AG04450 (cell line): ENCODE measurements around the gene OSBP2. TPM values are rescaled to one million over a fixed set of nuclear protein-coding genes. Genes with fewer than 3 reads are reported as not detected.

ENCODE experiments used
- CTCF ChIA-PET: fragments of 300-600, 350-600 bp; formaldehyde crosslinking; extraction: SDS; loops from one replicate; lab custom pipeline; 2022; ENCODE audit warnings: antibody characterized with exemption, inconsistent platforms; lab: Charles Lee
- POLR2A ChIA-PET: fragments of 350-600 bp; formaldehyde crosslinking; extraction: SDS; loops from one replicate; lab custom pipeline; 2021; ENCODE audit warnings: antibody characterized with exemption, inconsistent platforms; lab: Yijun Ruan, JAX
- DNase-seq: peaks from one replicate; pipeline ENCODE4 v3.0.0-alpha.2; 2011; ENCODE audit warnings: low read depth, low spot score
- H3K27ac ChIP-seq: one replicate; pipeline ENCODE4 v1.5.1; 2012; ENCODE audit warnings: low read depth, low read length, control low read depth
- H3K27me3 ChIP-seq: one replicate; pipeline ENCODE4 v1.6.0; 2012; ENCODE audit warnings: low read length; ENCODE audit not compliant: control insufficient read depth, insufficient read depth
- H3K4me3 ChIP-seq: 2 replicates; pipeline ENCODE4 v1.5.1; 2011; ENCODE audit warnings: mild to moderate bottlenecking, low read depth, low read length, control low read depth
- H3K9me3 ChIP-seq: 2 replicates; pipeline ENCODE4 v1.5.1; 2012; ENCODE audit warnings: low read length; ENCODE audit not compliant: control insufficient read depth, insufficient read depth
- CTCF ChIP-seq: IDR thresholded peaks from 2 replicates; pipeline ENCODE4 v1.5.1; 2011; ENCODE audit warnings: low read depth, low read length, control low read depth, inconsistent platforms
- polyA plus RNA-seq: library from polyadenylated mRNA; depleted of rRNA; stranded (reverse); fragments of >200 nt; gene quantifications from 2 replicates; pipeline ENCODE4 v1.2.3, GENCODE V29; 2011

Gene OSBP2
- polyA plus RNA-seq, 1 experiment = 1.8 TPM

- no peak for DNase-seq
- Histone ChIP-seq H3K27me3 (peaks cover 3% of the 10 kb centered on the region), H3K9me3 (no peaks in the 10 kb centered on the region), H3K4me3 (no peak overlapping the region), H3K27ac (no peak overlapping the region)
- ChIA-PET CTCF (interaction anchor here (0.5 to 0.7 kb wide), 2 partner anchors 17 to 19 kb away, joined by 3 to 4 read pairs; no protein-coding TSS in a partner anchor), POLR2A (no interaction called here)
- no peak for TF ChIP-seq CTCF
These were observed 177.0 kb downstream of the OSBP2 start for GRCh38 chr22:30871391-30872284.

DNA sequence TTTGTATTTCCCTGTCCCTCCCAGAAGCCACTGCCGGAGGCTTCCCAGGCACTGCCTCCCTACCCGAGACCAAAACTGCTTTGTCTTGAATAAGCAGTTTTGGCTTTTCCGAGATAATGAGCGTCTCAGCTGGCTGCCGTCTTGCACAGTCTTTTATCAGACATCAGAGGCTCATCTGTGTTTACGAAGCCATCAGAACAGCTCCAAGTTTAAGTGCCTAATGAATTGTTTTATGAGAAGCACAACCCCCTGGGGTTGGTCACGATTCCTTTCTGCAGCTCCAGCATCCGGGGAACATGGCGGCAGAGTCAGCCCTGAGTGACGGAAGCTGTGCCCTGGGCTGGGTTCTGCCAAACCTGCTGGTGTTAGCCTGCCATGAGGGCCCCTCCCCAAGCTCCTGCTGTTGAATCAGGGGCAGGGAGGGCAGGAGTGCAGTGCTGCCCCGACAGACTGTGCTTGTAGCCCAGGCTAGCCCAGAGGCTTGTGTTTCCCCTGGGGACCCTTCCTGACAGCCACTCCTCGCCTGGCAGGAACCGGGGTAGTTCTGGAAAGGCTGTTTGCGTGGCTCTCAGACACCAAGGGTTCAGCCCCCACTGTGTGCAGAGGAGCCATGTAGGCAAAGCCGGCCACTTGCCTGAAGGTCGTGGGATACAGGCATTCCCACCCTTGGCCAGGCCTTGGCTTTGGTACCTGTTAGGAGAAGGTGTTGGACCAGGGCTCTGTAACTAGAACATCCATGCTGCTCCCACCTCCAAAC lies 177.8 kb downstream of the OSBP2 start:
- Histone ChIP-seq H3K9me3 (no peaks in the 10 kb centered on the region), H3K4me3 (no peak overlapping the region), H3K27ac (no peak overlapping the region), H3K27me3 (peaks cover 3% of the 10 kb centered on the region)
- no peak for TF ChIP-seq CTCF
- DNase-seq = no peak
- ChIA-PET CTCF (interaction anchor here (0.5 kb wide), 1 partner anchor 18 kb away, joined by 4 read pairs; no protein-coding TSS in a partner anchor), POLR2A (no interaction called here)

- no peaks in the 10 kb centered on the region for H3K9me3 ChIP-seq
- no peak overlapping the region for H3K27ac ChIP-seq
- H3K27me3 ChIP-seq = peaks cover 3% of the 10 kb centered on the region
- DNase-seq = no peak
- ChIA-PET CTCF (no interaction called here), POLR2A (no interaction called here)
- no peak overlapping the region for H3K4me3 ChIP-seq
- no peak for TF ChIP-seq CTCF
These were observed 178.5 kb downstream of the OSBP2 start for GRCh38 chr22:30873086-30873650.

DNA sequence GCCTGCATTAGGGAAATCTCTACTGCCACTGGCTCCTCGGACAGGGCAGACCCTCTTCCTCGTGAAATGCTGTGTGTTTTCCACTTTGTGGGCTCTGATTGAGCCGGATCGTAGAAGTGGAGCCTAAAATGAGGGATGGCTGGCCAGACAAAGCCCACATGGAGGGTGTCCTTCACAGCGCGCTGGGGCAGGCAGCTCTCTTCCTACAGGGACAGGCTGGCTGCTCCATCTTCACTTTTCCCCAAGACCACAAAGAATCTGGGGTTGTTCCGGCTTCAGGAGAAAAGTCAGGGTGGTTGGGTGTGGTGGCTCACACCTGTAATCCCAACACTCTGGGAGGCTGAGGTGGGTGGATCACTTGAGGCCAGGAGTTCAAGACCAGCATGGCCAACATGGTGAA lies 179.0 kb downstream of the OSBP2 start:
- ChIA-PET CTCF (no interaction called here), POLR2A (no interaction called here)
- Histone ChIP-seq H3K4me3 (no peak overlapping the region), H3K27ac (no peak overlapping the region), H3K27me3 (peaks cover 7% of the 10 kb centered on the region), H3K9me3 (no peaks in the 10 kb centered on the region)
- no peak for TF ChIP-seq CTCF
- DNase-seq = no peak
